HG02623 (cell line): ENCODE data around the gene ZNF236.
"Not testable (repeated sequence)": the region's sequence is repeated elsewhere in the genome, so short reads cannot be mapped to it uniquely, and the experiment has no call there.

Source experiments
- ATAC-seq: cut with Tn5 transposase; IDR thresholded peaks from one replicate; pipeline ENCODE4 v1.9.1; 2021; ENCODE audit warnings: moderate library complexity; ENCODE audit not compliant: unreplicated experiment

ZNF236 gene

DNA sequence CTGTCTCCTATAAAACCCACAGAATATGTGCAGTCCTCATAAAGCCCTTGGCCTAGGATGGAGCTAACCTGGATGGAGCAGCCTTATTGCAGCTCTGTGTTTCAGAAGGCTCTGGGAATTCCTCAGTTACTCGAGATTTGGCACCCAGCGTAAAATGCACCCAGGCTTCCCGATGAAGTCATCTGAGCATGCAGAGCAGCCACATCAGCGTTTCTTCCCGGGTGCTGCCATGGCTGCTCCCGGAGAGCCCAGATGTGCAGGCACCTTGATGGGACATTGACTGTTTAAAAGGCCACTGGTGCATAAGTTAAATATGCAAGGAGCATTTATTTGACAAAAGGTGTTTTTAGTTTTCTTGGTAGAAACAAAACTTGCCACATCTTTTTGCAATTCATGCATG, 195.0 kb downstream of the ZNF236 start:
- no peak for ATAC-seq

DNA sequence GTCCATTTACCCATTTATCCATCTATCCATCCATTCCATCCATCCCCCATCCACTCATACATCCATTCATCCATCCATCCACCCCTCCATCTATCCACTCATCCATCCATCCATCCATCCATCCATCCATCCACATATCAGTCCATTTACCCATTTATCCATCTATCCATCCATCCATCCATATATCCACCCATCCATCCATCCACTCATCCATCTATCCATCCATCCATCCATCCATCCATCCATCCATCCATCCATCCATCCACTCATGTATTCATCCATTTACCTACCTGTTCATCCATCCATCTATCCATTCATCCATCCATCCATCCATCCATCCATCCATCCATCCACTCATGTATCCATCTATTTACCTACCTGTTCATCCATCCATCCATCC, 196.3 kb downstream of the ZNF236 start:
- not testable (repeated sequence) for ATAC-seq

DNA sequence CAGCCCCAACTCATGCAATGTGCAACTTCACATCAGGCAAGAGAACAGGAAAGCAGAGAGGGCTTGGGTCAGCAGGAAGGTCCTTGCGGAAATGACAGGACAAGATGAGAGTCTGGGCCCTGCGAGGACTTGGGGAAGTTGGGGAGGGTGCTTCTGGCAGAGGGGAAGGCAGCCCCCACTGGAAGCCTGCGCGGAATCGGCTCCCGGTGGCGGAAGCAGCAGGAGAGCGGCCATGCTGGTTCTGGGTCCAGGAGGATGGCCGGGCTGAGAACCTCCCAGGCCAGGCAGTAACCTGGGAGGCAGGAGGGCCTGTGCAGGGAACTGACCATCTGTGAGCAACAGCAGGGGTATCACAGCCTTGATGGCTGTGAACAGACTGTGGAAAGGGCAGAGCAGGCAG, 197.3 kb downstream of the ZNF236 start:
- ATAC-seq = no peak
